SH-SY5Y (cell line): ENCODE results near the gene TBC1D22A.

Source experiments
- GATA2 ChIP-seq: IDR thresholded peaks from 2 replicates; pipeline ENCODE4 v1.6.1; 2011; ENCODE audit warnings: mild to moderate bottlenecking, low read depth, low read length
- GATA3 ChIP-seq: IDR thresholded peaks from 2 replicates; pipeline ENCODE4 v1.6.1; 2011; ENCODE audit warnings: low read depth, mild to moderate bottlenecking, low read length, moderate library complexity

DNA sequence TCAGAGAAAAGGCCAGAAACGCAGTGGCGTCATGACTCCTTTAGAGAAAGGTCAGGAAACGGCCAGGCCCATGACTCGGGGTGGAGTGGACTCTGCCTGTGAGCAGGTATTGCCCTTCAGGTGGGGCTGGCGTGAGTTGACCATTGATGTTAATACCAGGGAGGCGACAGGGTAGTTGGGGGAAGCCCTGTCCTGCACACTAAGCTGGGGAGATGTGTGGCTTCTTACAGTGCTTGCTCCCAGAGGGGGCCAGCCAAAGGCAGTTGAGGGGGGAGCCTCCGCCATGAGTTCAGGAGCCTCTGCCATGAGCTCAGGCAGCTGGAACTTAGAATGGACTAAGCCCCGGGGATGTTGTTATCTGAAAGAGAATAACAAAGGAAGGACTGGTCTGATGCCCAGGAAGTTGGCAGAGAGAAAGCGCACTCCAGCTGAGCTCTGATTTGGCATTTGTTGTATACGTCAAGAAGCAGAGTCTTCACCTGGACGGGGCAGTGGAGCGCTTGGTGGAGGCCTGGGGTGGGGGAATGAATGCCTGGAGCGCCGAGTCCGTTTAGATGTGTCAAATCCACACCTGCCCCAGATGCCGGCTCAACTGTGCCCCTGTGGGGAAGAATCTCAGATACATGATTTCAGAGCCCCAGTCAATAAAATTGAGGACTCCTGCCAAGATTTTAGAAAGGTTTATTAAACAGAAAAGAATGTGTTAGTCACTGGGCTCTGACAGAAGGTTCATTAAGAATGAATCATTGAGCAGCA is 222.5 kb downstream of the TBC1D22A start:
- TF ChIP-seq GATA2 (no peak), GATA3 (no peak)
